Stimulated activated effector memory CD8-positive, alpha-beta T cell treated with anti-CD3 and anti-CD28 coated beads, Interleukin-12 subunit alpha, Interleukin-12 subunit beta, amount 100 ng/mL, for 72 hours (primary cell): ENCODE results near the gene SPOCK3.
"Not testable (repeated sequence)": the region's sequence is repeated elsewhere in the genome, so short reads cannot be mapped to it uniquely, and the experiment has no call there.

Source experiments
- ATAC-seq: fragments of 150-1000 bp; cut with Tn5 transposase; 2 replicates; pipeline ENCODE4 v1.10.0; 2021
- DNase-seq, 2 donors: peaks; one replicate each; pipeline ENCODE4 v3.0.0; 2021 to 2022; ENCODE audit warnings: low spot score in 2 of 2
- H3K27ac Mint-ChIP-seq: one replicate; pipeline ENCODE4 v1.8.0; 2022; ENCODE audit warnings: mild to moderate bottlenecking, mixed read lengths
- H3K36me3 Mint-ChIP-seq: one replicate; pipeline ENCODE4 v1.8.0; 2022; ENCODE audit warnings: mild to moderate bottlenecking, mixed read lengths
- H3K4me1 Mint-ChIP-seq: one replicate; pipeline ENCODE4 v1.8.0; 2022; ENCODE audit warnings: mixed read lengths
- H3K4me3 Mint-ChIP-seq: one replicate; pipeline ENCODE4 v1.8.0; 2022; ENCODE audit warnings: mild to moderate bottlenecking, mixed read lengths
- H3K9me3 Mint-ChIP-seq: one replicate; pipeline ENCODE4 v1.8.0; 2022; ENCODE audit warnings: mixed read lengths

Gene SPOCK3

GRCh38 chr4:167234316-167234881 lies at the start of gene SPOCK3:
Gene SPOCK3 (minus strand): TSS chr4:167234494.
- Mint-ChIP-seq H3K27ac (no peak within 1 kb of the TSS), H3K4me3 (no peak within 1 kb of the TSS), H3K9me3 (no peaks in the 10 kb centered on the region), H3K4me1 (no peaks in the 10 kb centered on the region), H3K36me3 (no peaks in the 10 kb centered on the region)
- ATAC-seq (peak; percentile 24), DNase-seq (no peak)

GRCh38 chr4:167282171-167282864 lies 48.0 kb upstream of the SPOCK3 start:
- peaks cover 3% of the 10 kb centered on the region for H3K9me3 Mint-ChIP-seq
- no peak for ATAC-seq
- H3K4me3 Mint-ChIP-seq = no peak overlapping the region
- no peak overlapping the region for H3K27ac Mint-ChIP-seq
- no peaks in the 10 kb centered on the region for H3K4me1 Mint-ChIP-seq
- no peak for DNase-seq
- no peaks in the 10 kb centered on the region for H3K36me3 Mint-ChIP-seq

- not testable (repeated sequence) for H3K36me3 Mint-ChIP-seq, DNase-seq, H3K4me3 Mint-ChIP-seq, H3K27ac Mint-ChIP-seq, H3K4me1 Mint-ChIP-seq, H3K9me3 Mint-ChIP-seq, ATAC-seq
These were observed 47.3 kb upstream of the SPOCK3 start for GRCh38 chr4:167281545-167281944.

- Mint-ChIP-seq H3K4me3 (no peak overlapping the region), H3K36me3 (no peaks in the 10 kb centered on the region), H3K4me1 (no peaks in the 10 kb centered on the region), H3K9me3 (peaks cover 13% of the 10 kb centered on the region), H3K27ac (no peak overlapping the region)
- no peak for DNase-seq
- ATAC-seq = no peak
These were observed 40.1 kb upstream of the SPOCK3 start for GRCh38 chr4:167274351-167274750.

GRCh38 chr4:167265231-167265630 lies 30.9 kb upstream of the SPOCK3 start:
- ATAC-seq = no peak
- no peak overlapping the region for H3K27ac Mint-ChIP-seq
- peaks cover 13% of the 10 kb centered on the region for H3K9me3 Mint-ChIP-seq
- H3K4me1 Mint-ChIP-seq = no peaks in the 10 kb centered on the region
- no peaks in the 10 kb centered on the region for H3K36me3 Mint-ChIP-seq
- DNase-seq = no peak
- no peak overlapping the region for H3K4me3 Mint-ChIP-seq

- ATAC-seq (no peak), DNase-seq (no peak)
- Mint-ChIP-seq H3K4me3 (no peak overlapping the region), H3K27ac (no peak overlapping the region), H3K4me1 (no peaks in the 10 kb centered on the region), H3K9me3 (peaks cover 19% of the 10 kb centered on the region), H3K36me3 (no peaks in the 10 kb centered on the region)
These were observed 14.0 kb upstream of the SPOCK3 start for GRCh38 chr4:167248271-167248670.

- peaks cover under 1% of the 10 kb centered on the region for H3K9me3 Mint-ChIP-seq
- H3K27ac Mint-ChIP-seq = no peak overlapping the region
- no peak for ATAC-seq
These were observed 5.3 kb upstream of the SPOCK3 start for GRCh38 chr4:167239627-167240026.

GRCh38 chr4:167238226-167238625 lies 3.9 kb upstream of the SPOCK3 start:
- DNase-seq (no peak), ATAC-seq (no peak)
- Mint-ChIP-seq H3K9me3 (no peaks in the 10 kb centered on the region), H3K4me3 (no peak overlapping the region), H3K27ac (no peak overlapping the region), H3K36me3 (no peaks in the 10 kb centered on the region), H3K4me1 (no peaks in the 10 kb centered on the region)

More at GRCh38 chr4:167239627-167240026, 5.3 kb upstream of the SPOCK3 start:
- Mint-ChIP-seq H3K4me1 (no peaks in the 10 kb centered on the region), H3K4me3 (no peak overlapping the region), H3K36me3 (no peaks in the 10 kb centered on the region)
- no peak for DNase-seq

GRCh38 chr4:167233685-167234315 lies 494 bp downstream of the SPOCK3 start:
- no peak for DNase-seq
- no peaks in the 10 kb centered on the region for H3K36me3 Mint-ChIP-seq
- H3K9me3 Mint-ChIP-seq = peaks cover under 1% of the 10 kb centered on the region
- ATAC-seq = peak; percentile 28
- H3K4me3 Mint-ChIP-seq = no peak overlapping the region
- no peak overlapping the region for H3K27ac Mint-ChIP-seq
- no peaks in the 10 kb centered on the region for H3K4me1 Mint-ChIP-seq

GRCh38 chr4:167232805-167233684 lies 1.2 kb downstream of the SPOCK3 start:
- H3K36me3 Mint-ChIP-seq = no peaks in the 10 kb centered on the region
- peaks cover 2% of the 10 kb centered on the region for H3K9me3 Mint-ChIP-seq
- H3K4me1 Mint-ChIP-seq = no peaks in the 10 kb centered on the region
- DNase-seq (no peak), ATAC-seq (no peak)
- H3K27ac Mint-ChIP-seq = no peak overlapping the region
- H3K4me3 Mint-ChIP-seq = no peak overlapping the region

- no peak for ATAC-seq
- DNase-seq = no peak
- Mint-ChIP-seq H3K36me3 (no peaks in the 10 kb centered on the region), H3K4me1 (no peaks in the 10 kb centered on the region), H3K9me3 (peaks cover 5% of the 10 kb centered on the region), H3K4me3 (no peak overlapping the region), H3K27ac (no peak overlapping the region)
These were observed 3.5 kb downstream of the SPOCK3 start for GRCh38 chr4:167230744-167231143.

GRCh38 chr4:167222099-167222498 lies 12.2 kb downstream of the SPOCK3 start:
- no peak for DNase-seq
- H3K36me3 Mint-ChIP-seq = no peaks in the 10 kb centered on the region
- H3K4me3 Mint-ChIP-seq = no peak overlapping the region
- peaks cover 3% of the 10 kb centered on the region for H3K9me3 Mint-ChIP-seq
- peak; percentile 34 for ATAC-seq
- H3K4me1 Mint-ChIP-seq = no peaks in the 10 kb centered on the region
- no peak overlapping the region for H3K27ac Mint-ChIP-seq

- Mint-ChIP-seq H3K4me3 (no peak overlapping the region), H3K4me1 (no peaks in the 10 kb centered on the region), H3K27ac (no peak overlapping the region), H3K36me3 (no peaks in the 10 kb centered on the region), H3K9me3 (peaks cover 3% of the 10 kb centered on the region)
- no peak for ATAC-seq
- no peak for DNase-seq
These were observed 13.2 kb downstream of the SPOCK3 start for GRCh38 chr4:167221084-167221483.

GRCh38 chr4:167218022-167218608 lies 16.2 kb downstream of the SPOCK3 start:
- Mint-ChIP-seq H3K4me1 (no peaks in the 10 kb centered on the region), H3K27ac (no peak overlapping the region), H3K4me3 (no peak overlapping the region), H3K9me3 (peaks cover 7% of the 10 kb centered on the region), H3K36me3 (no peaks in the 10 kb centered on the region)
- no peak for DNase-seq
- ATAC-seq = no peak

GRCh38 chr4:167216783-167217182 lies 17.5 kb downstream of the SPOCK3 start:
- DNase-seq (no peak), ATAC-seq (no peak)
- H3K4me3 Mint-ChIP-seq = no peak overlapping the region
- H3K36me3 Mint-ChIP-seq = no peaks in the 10 kb centered on the region
- no peaks in the 10 kb centered on the region for H3K4me1 Mint-ChIP-seq
- H3K27ac Mint-ChIP-seq = no peak overlapping the region
- H3K9me3 Mint-ChIP-seq = peaks cover 7% of the 10 kb centered on the region
